ENCODE results near the gene GCNT4.
A peak's percentile ranks its signal among the peaks of the same experiment; 100 is the strongest.

Gene GCNT4

GRCh38 chr5:75058986-75059535 is 6.7 kb upstream of the GCNT4 start:
- no peak for TF ChIP-seq POLR2A (IDR thresholded peaks at IDR 0.05; ENCODE audit: low read depth, low read length)
- FAIRE-seq (no peak), DNase-seq (ENCODE audit: insufficient read length, low spot score) (no peak)

- no peak for FAIRE-seq
- DNase-seq (ENCODE audit: insufficient read length, low spot score) = no peak
Observed at GRCh38 chr5:75057561-75057960, 5.2 kb upstream of the GCNT4 start.

GRCh38 chr5:75055727-75056144 is 3.4 kb upstream of the GCNT4 start:
- no peak for DNase-seq (ENCODE audit: insufficient read length, low spot score)

More at GRCh38 chr5:75057561-75057960, 5.2 kb upstream of the GCNT4 start:
- TF ChIP-seq POLR2A (IDR thresholded peaks at IDR 0.05; ENCODE audit: low read depth, low read length) = no peak

GRCh38 chr5:75054134-75054930 is 2.0 kb upstream of the GCNT4 start:
- TF ChIP-seq POLR2A (IDR thresholded peaks at IDR 0.05; ENCODE audit: low read depth, low read length) = no peak
- FAIRE-seq (no peak), DNase-seq (ENCODE audit: insufficient read length, low spot score) (no peak)

More at GRCh38 chr5:75055727-75056144, 3.4 kb upstream of the GCNT4 start:
- no peak for TF ChIP-seq POLR2A (IDR thresholded peaks at IDR 0.05; ENCODE audit: low read depth, low read length)
- no peak for FAIRE-seq

DNA sequence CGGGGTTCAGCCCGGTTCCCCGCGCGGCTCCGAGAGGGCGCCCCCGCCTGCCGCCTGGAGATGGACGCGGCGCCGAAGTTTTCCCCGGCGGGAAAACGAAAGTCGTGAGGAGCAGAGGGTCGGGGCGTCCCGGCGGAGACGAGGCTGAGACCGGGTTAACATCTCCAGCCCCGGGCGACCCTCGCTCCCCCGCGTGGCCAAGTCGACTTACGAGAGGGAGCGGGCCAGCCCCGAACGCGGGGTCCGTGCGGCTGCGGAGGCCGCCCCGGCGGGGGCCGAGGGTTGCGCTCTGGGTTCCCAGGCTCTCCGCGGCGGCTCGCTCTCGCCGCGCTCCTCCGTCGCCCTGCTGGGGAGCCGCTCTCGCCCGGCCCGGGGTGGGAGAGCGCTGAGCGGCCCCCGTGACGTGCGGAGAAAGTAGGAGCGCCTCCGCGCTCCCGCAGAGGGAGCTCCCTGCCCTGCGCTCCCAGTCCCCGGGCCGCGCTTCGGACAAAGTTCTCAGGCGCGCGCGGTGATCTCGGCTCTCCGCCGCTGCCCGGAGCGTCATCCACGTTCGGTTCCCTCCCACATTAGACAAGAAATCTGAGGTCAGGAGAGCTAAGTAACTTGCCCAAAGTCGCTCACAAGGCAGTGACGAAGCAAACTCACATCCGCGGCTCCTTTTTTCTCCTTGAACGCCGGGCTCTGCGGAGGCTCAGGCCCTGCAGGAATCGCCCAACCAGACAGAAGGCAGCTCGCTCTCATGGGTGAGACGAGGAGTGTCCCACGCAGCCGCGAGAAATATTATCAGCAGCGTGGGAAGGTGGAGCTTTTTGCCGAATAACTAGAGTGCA is 1.2 kb upstream of the GCNT4 start:
- TF ChIP-seq POLR2A (IDR thresholded peaks at IDR 0.05; ENCODE audit: low read depth, low read length) = peak; percentile 44
- no peak for FAIRE-seq
- DNase-seq (ENCODE audit: insufficient read length, low spot score) = no peak

GRCh38 chr5:75053054-75053303 is 621 bp upstream of the GCNT4 start:
- DNase-seq (ENCODE audit: insufficient read length, low spot score) (no peak), FAIRE-seq (no peak)
- TF ChIP-seq POLR2A (IDR thresholded peaks at IDR 0.05; ENCODE audit: low read depth, low read length) = no peak

- FAIRE-seq = no peak
- TF ChIP-seq POLR2A (IDR thresholded peaks at IDR 0.05; ENCODE audit: low read depth, low read length) = no peak
- no peak for DNase-seq (ENCODE audit: insufficient read length, low spot score)
Observed at GRCh38 chr5:75051217-75051751, 1.1 kb downstream of the GCNT4 start.

DNA sequence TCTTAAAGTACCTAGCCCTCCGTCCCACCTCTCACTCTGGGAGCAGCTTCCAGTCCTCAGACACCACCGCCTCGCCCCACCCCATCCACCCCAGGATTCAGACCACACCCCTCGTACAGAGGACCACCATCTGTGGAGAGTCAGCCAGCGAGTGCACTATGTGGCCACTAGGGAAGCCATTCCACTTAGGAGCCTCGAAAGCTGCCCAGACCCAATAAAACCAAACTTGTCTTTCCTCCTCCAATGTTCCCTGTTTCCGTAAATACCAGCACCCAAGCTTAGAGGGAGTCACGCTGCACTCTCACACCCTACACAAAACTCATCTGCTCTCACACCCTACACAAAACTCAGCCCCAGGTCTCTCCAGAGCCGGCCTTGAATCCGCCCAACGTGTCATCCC is 1.9 kb downstream of the GCNT4 start:
- no peak for FAIRE-seq
- DNase-seq (ENCODE audit: insufficient read length, low spot score) = no peak
- no peak for TF ChIP-seq POLR2A (IDR thresholded peaks at IDR 0.05; ENCODE audit: low read depth, low read length)

DNA sequence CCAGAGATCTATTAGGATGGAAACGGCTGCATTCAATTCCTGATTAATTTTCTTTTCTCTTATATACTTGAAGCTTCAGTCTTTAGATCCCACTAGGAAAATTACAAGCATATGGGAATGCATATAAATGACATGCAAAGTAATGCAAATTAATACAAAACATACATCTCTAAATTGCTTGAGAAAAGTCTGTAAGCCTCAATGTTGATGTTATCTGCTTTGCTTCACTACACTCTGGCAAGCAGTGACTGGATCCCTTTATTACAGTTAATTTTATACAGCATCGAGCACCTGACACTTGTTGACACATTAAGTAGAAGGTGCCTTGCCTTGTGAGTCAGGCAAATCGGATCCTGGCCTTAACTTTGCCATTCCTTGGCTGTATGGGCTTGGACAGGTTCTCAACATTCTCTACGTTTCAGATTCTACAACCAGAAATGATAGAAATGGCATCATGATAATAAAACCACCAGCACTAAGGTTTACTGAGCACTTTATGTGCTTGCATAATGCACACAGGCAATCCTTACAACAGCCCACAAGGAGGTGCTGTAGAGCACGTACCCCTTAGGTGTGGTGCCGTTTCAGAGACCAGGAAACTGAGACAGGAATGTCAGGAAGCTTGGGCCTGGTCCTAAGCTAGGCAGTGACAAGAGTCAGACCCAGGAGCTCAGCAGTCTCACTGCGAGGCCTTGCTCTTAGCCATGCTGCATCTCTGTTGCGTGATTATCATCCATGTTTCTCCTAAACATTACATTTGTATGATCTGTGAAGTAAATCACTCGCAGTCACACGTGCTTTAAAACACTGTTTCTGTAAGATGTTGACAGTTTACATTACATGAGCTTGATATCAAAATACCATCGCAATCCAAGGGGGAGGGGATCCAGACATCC is 2.7 kb downstream of the GCNT4 start:
- TF ChIP-seq POLR2A (IDR thresholded peaks at IDR 0.05; ENCODE audit: low read depth, low read length) = no peak
- FAIRE-seq (no peak), DNase-seq (ENCODE audit: insufficient read length, low spot score) (peak; percentile 35)

- no peak for TF ChIP-seq POLR2A (IDR thresholded peaks at IDR 0.05; ENCODE audit: low read depth, low read length)
- DNase-seq (ENCODE audit: insufficient read length, low spot score) (no peak), FAIRE-seq (no peak)
Observed at GRCh38 chr5:75048457-75048953, 3.9 kb downstream of the GCNT4 start.

GRCh38 chr5:75047356-75047755 is 5.0 kb downstream of the GCNT4 start:
- FAIRE-seq = no peak
- TF ChIP-seq POLR2A (IDR thresholded peaks at IDR 0.05; ENCODE audit: low read depth, low read length) = no peak
- DNase-seq (ENCODE audit: insufficient read length, low spot score) = no peak

DNA sequence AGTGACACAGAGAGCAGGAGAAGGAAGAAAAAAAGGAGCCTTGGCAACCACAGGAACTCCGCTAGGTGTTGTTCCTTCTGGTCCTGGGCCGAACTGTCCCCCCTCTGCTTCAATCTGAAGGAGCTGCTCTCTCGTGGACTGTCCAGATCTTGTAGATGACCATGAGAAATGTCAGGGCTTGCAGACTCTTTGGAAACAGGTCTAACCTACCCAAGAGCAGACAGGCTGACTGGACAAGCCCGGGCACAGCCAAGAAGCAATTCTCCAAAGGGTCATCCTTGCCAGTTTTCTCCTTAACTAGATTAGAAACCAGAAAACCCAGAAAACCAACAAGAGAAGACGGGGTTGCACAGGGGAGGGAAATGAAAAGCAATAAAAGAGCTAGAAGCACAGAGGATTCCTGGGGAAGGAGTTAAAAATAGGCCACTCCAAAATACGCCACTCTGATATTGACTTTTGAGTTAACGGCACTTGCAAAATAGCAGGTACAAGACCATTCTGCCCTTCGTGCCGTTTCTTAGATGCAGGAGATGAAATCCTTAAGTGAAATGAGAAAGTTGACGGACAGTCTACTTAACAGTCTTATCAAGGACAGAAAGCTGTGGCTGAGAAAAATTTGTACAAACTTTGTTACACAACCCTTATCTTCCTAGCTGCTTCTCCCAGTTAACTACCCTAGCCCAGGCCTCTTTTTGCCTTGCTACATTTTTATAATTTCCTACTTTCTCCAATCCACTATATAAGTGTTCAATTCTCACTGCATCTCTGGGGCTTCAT is 5.8 kb downstream of the GCNT4 start:
- FAIRE-seq (no peak), DNase-seq (ENCODE audit: insufficient read length, low spot score) (no peak)
- TF ChIP-seq POLR2A (IDR thresholded peaks at IDR 0.05; ENCODE audit: low read depth, low read length) = no peak

- no peak for TF ChIP-seq POLR2A (IDR thresholded peaks at IDR 0.05; ENCODE audit: low read depth, low read length)
- no peak for DNase-seq (ENCODE audit: insufficient read length, low spot score)
Observed at GRCh38 chr5:75045071-75045470, 7.3 kb downstream of the GCNT4 start.

More at GRCh38 chr5:75045071-75045470, 7.3 kb downstream of the GCNT4 start:
- FAIRE-seq = no peak
